Esophagus mucosa (tissue), 1 donor: ENCODE data around the gene GRPR. TPM values are rescaled to one million over a fixed set of nuclear protein-coding genes. Genes with fewer than 3 reads are reported as not detected.

Experiments
- ATAC-seq: fragments of 200-7000 bp; cut with Tn5 transposase; one replicate; pipeline ENCODE4 v1.9.1; 2020
- total RNA-seq: library from RNA; stranded (reverse); gene quantifications from one replicate; pipeline ENCODE4 v1.2.4, GENCODE V29; 2023
- donor health status: DM: yes; HTN: yes; CAD: no.

GRPR gene
- total RNA-seq = not detected

DNA sequence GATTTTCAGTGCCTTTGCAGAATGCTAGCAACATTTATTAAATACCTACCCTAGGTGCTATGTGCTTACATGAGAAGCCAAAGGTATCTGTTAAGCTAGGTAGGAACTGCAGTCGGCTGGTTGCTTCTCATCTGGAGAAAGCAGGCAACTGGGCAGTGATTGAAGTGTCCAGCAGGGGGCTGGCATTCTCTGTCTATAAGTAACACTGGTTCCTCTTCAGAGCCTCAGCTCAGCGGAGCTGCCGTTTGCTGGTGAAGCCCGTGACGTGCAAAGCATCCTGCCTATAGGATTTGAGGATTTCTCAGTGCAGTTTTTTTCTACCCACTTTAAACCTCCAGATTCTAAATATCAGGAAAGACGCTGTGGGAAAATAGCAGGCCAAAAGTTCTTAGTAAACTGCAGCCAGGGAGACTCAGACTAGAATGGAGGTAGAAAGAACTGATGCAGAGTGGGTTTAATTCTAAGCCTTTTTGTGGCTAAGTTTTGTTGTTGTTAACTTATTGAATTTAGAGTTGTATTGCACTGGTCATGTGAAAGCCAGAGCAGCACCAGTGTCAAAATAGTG is at the start of gene GRPR:
Gene GRPR, plus strand, starts transcription at position 344 of the 565 bp plus-strand sequence. CDS start 389 bp downstream, outside the sequence.
- ATAC-seq = peak; percentile 87

- no peak for ATAC-seq
Measured at GRCh38 chrX:16075087-16075486, 48.3 kb upstream of the GRPR start.

DNA sequence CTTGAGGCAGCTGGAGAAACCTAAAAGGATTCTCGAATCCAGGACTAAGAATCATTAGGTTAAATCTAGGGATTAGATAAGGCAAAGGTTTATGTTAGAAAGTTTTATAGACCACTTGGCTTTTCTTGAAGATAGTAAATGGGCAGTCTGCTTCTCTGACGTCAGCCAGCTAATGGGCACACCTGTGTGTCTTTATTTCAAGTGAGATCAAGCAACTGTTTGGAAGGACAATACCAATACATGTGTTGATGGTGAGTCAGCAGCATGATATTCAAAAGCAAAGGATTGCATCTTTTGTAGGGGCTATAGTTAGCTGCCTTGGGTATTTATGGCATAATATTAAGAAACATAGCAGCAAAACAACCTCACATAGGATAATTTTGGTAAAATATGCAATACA is 46.5 kb upstream of the GRPR start:
- ATAC-seq = no peak

DNA sequence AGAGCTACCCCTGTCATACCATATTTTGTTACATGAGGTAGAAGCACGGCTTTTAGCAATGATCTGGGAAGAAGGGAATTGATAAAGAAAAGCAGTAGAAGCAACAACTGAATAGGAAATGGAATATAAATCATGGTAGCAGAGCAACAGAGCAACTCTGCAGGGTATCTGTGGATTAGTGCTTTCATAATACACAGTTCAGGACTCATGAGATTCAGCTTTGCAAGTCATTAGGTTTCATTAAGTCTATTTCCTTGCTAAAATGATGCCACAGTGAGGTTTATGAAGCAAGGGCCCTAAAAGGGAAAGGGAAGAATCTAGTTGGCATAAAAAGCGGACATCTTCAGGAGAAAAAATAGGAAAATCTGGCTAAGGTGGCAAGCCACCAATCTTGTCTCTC is 45.6 kb upstream of the GRPR start:
- ATAC-seq = no peak

- ATAC-seq = no peak
Measured at GRCh38 chrX:16081357-16081756, 42.0 kb upstream of the GRPR start.

GRCh38 chrX:16082470-16083085 is 40.8 kb upstream of the GRPR start:
- no peak for ATAC-seq

- ATAC-seq = no peak
Measured at GRCh38 chrX:16087076-16087475, 36.3 kb upstream of the GRPR start.

- no peak for ATAC-seq
Measured at GRCh38 chrX:16089086-16089485, 34.3 kb upstream of the GRPR start.

DNA sequence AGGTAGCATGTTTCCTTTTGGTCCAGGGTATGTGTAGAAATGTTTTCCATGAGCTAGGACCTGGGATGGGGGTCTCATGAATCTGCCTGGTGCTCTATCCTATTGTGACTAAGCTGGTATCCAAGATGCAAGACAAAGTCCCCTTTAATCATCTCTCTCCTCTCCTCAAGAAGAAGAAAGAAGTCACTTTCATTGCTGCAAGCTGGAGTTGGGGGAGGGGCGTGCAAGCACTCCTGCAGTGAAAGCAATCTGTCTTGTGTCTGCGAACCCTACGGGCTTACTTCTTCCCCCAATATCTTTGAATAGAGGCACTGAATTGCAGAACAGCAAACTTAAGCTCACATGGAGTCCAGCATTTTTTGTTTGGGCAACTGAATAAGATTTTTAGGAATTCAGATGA is 27.2 kb upstream of the GRPR start:
- ATAC-seq = no peak

GRCh38 chrX:16100673-16101072 is 22.7 kb upstream of the GRPR start:
- ATAC-seq = no peak

DNA sequence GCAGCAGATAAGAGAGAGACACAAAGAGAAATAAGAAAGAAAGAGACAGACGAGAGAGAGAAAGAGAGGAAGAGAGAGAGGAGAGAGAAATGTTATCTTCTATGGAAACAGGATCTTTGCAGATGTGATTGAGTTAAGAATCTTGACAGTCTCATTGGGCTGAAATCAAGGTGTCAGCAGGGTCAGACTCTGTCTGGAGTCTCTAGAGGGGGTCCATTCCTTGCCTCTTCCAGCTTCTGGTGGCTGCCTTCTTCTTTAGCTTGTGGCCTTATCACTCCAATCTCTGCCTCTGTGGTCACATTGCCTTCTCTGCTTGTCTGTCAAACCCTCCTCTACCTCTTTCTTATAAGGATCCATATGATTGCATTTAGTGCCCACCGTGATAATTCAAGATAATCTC is 21.8 kb upstream of the GRPR start:
- ATAC-seq = no peak

GRCh38 chrX:16103625-16104024 is 19.7 kb upstream of the GRPR start:
- ATAC-seq = no peak

GRCh38 chrX:16112428-16112827 is 10.9 kb upstream of the GRPR start:
- ATAC-seq = no peak

- no peak for ATAC-seq
Measured at GRCh38 chrX:16113978-16114565, 9.3 kb upstream of the GRPR start.

- no peak for ATAC-seq
Measured at GRCh38 chrX:16114611-16115010, 8.8 kb upstream of the GRPR start.

DNA sequence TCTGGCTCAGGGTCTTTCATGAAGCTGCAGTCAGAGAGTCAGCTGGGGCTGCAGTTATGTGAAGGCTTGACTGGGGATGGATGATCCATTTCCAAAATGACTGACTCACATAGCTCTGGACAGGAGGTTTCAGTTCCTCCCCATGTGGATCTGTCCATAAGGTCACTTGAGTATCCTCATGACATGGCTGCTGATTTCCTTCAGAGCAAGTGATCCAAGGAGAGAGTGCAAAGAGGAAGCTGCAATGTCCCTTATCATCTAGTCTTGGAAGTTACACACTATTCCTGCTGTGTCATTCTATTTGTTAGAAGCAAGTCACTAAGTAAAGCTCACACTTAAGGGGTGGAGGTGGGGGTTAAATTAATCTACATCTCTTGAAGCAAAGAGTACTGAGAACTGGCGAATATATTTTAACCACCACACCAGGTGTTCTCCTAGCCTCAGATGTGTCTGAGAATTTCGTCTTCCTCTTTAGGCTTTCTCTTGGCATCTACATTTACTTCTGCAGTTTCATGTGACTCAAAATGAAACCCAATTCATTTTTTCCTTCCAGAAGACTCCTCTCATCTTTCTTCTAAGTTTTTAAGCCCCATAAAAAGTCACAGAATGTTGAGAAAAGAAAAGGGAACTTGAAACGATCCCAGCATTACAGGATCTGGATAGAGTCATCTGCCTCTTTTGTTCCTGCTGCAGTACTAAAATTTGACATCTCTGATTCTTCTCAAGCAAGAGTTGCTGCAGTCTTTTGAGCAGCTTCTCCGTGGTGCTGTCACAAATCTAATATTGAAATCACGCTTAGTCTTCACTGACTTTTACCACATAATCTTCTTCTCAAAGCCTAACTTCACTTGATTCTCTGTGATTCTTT is 3.8 kb upstream of the GRPR start:
- ATAC-seq = no peak

DNA sequence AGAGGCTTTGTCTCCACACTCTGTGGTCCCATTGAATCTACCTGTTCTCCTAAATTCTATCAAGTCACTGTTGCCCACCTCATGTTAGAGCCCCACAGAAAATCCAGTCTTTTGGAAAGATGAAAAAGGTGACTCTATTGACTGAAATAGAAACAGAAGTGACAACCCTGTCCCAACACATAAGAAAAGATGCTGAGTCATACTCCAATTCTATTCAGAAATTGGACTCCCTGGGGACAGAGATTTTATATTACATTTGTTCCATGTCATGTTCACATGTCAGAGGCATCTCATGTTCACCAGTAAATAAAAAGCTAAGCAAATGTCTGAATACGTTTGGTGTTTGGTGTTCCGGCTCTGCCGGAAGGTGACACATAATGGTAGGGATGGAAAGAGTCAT is 2.9 kb upstream of the GRPR start:
- no peak for ATAC-seq

DNA sequence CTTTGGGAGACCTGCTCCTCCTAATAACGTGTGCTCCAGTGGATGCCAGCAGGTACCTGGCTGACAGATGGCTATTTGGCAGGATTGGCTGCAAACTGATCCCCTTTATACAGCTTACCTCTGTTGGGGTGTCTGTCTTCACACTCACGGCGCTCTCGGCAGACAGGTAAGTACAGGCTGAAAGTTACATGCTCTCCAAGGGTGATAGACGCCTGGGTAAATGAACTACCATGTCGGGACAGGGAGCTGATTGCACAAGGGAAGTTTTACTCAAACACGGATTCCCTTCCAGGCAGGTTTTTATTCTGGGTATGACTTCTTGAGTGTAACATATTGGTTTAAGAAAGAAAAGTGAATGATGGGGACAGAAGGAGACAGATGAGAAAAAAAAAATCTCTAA is 836 bp downstream of the GRPR start:
- no peak for ATAC-seq

- ATAC-seq = no peak
Measured at GRCh38 chrX:16125520-16126149, 2.3 kb downstream of the GRPR start.

- ATAC-seq = no peak
Measured at GRCh38 chrX:16130707-16131106, 7.3 kb downstream of the GRPR start.

DNA sequence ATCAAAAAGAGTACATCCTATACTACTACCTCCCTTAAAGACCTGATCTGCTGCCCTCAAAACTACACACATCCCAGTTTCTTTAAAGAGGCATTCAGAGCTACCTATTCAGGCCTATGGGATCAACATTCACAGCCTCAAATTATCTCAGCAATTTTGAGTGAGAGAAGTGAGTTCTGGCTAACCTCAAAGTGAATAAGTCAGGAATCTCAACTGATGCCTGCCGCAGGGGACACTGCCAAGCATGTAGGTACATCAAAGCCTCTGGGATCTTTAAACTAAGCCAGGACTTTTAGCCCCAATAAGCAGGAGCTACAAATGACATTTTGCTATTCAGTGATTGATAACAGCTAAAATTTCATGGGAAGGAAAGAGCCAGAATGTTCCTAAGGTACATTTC is 11.6 kb downstream of the GRPR start:
- ATAC-seq = no peak

GRCh38 chrX:16136080-16136479 is 12.7 kb downstream of the GRPR start:
- no peak for ATAC-seq
